Gastrocnemius medialis (tissue), 4 donors: ENCODE data around the gene EVA1B. TPM values are rescaled to one million over a fixed set of nuclear protein-coding genes. Genes with fewer than 3 reads are reported as not detected.

Source experiments
- ATAC-seq, 2 donors: fragments of 150-250 bp; one replicate each; pipeline ENCODE4 v1.9.1; 2016
- DNase-seq, 2 donors: peaks; one replicate each; pipeline ENCODE4 v3.0.0-alpha.2; 2019
- H3K27ac ChIP-seq, 4 donors: fragments of 200-600 bp; sonication (generic); 1 replicate in 1 of 4; 2 replicates in 3 of 4; pipeline ENCODE4 v1.5.1; 2016 to 2018; ENCODE audit warnings: mild to moderate bottlenecking in 2 of 4, moderate library complexity in 1 of 4
- H3K27me3 ChIP-seq, 3 donors: fragments of 200-600 bp; sonication (generic) in 2 of 3; 1 replicate in 1 of 3; 2 replicates in 2 of 3; pipeline versions ENCODE4 v1.5.1 to v1.6.0; 2016 to 2019; ENCODE audit warnings: mild to moderate bottlenecking in 1 of 3, moderate library complexity in 1 of 3
- H3K36me3 ChIP-seq, 2 donors: fragments of 200-600 bp; sonication (generic) in 1 of 2; one replicate each; pipeline ENCODE4 v1.5.1; 2017 to 2018
- H3K4me1 ChIP-seq, 2 donors: fragments of 200-600 bp; sonication (generic) in 1 of 2; one replicate each; pipeline ENCODE4 v1.5.1; 2016 to 2017; ENCODE audit warnings: mild to moderate bottlenecking in 2 of 2
- H3K4me3 ChIP-seq, 4 donors: fragments of 200-600 bp; sonication (generic) in 3 of 4; 1 replicate in 1 of 4; 2 replicates in 3 of 4; pipeline ENCODE4 v1.5.1; 2016 to 2019; ENCODE audit warnings: mild to moderate bottlenecking in 2 of 4
- H3K9me3 ChIP-seq, 3 donors: fragments of 200-600 bp; sonication (generic) in 2 of 3; 1 replicate in 1 of 3; 2 replicates in 2 of 3; pipeline ENCODE4 v1.5.1; 2016 to 2019
- POLR2A ChIP-seq, 2 donors: fragments of 450-650 bp; IDR thresholded peaks; one replicate each; pipeline ENCODE4 v1.6.1; 2017; ENCODE audit warnings: antibody characterized with exemption in 2 of 2, mild to moderate bottlenecking in 2 of 2, moderate library complexity in 2 of 2
- in situ Hi-C, 4 donors: fragments of 200-750 bp; cut with MboI; loops; one replicate each; pipeline versions ENCODE4 v1.15.0 to v1.8.0; 2017; ENCODE audit warnings: low sequenced_read_pairs in 4 of 4
- intact Hi-C: fragments of 100-400 bp; cut with DNase I; formaldehyde crosslinking; loops from one replicate; pipeline ENCODE4 v1.15.1; 2023; ENCODE audit warnings: low total_unique reads
- total RNA-seq, 4 donors: library from RNA; depleted of rRNA; stranded (reverse); fragments of >200 nt; gene quantifications; one replicate each; pipeline versions ENCODE4 v1.1.0 to v1.2.3, GENCODE V29; 2016
- TF ChIP-seq, protein P1 (sequence below), 5 experiments: fragments of 450-650 bp in 3 of 5; fragments of 200-600 bp in 2 of 5; sonication (generic) in 2 of 5; IDR thresholded peaks in 4 of 5; conservative IDR thresholded peaks in 1 of 5; 1 replicate in 4 of 5; 2 replicates in 1 of 5; pipeline ENCODE4 v1.5.1; 2016 to 2019; ENCODE audit warnings: antibody characterized with exemption in 5 of 5, mild to moderate bottlenecking in 3 of 5, moderate library complexity in 3 of 5

EVA1B gene
- total RNA-seq, 4 donors from 2014 or later, result 10.0 to 19.9 (median 14.8) TPM

DNA sequence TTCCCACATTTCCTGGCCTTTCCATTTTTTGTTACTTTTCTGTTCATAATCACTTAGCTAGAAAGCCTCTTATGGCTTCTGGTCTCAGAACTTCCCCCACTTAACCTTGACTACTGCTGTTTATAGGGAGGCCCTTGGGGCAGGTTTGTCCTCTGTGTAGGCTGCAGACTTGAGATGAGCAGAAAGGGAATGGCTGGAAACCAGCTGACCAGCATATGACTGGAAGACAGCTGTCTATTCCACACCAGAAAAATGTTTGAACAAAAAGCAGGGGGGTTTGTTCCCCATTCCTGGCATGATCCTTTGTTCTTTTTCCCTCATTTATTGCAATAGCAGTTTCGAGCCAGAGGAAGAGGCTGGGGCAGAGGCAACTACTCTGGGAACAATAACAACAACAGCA is 22.2 kb downstream of the EVA1B start:
- ATAC-seq (no peak), DNase-seq (no peak)
- intact Hi-C loops (no loop called here), in situ Hi-C loops (loop anchor here in 1 of 4 donors (25.0 kb wide), 1 partner anchor 111 kb away; no protein-coding TSS in a partner anchor)
- Histone ChIP-seq H3K27ac (peak overlapping the region; percentile 75 to 82 (median 79)), H3K36me3 (peaks cover 0 to 76% of the 10 kb centered on the region in 2 donors), H3K9me3 (no peaks in the 10 kb centered on the region), H3K4me3 (no peak overlapping the region), H3K27me3 (no peaks in the 10 kb centered on the region), H3K4me1 (peaks cover 13 to 14% of the 10 kb centered on the region in 2 donors)
- TF ChIP-seq, protein P1, sequence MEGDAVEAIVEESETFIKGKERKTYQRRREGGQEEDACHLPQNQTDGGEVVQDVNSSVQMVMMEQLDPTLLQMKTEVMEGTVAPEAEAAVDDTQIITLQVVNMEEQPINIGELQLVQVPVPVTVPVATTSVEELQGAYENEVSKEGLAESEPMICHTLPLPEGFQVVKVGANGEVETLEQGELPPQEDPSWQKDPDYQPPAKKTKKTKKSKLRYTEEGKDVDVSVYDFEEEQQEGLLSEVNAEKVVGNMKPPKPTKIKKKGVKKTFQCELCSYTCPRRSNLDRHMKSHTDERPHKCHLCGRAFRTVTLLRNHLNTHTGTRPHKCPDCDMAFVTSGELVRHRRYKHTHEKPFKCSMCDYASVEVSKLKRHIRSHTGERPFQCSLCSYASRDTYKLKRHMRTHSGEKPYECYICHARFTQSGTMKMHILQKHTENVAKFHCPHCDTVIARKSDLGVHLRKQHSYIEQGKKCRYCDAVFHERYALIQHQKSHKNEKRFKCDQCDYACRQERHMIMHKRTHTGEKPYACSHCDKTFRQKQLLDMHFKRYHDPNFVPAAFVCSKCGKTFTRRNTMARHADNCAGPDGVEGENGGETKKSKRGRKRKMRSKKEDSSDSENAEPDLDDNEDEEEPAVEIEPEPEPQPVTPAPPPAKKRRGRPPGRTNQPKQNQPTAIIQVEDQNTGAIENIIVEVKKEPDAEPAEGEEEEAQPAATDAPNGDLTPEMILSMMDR (IDR thresholded peaks at IDR 0.05 in 4 of 5, conservative IDR thresholded peaks at IDR 0.05 in 1 of 5), result no peak
- TF ChIP-seq POLR2A (IDR thresholded peaks at IDR 0.05), result no peak

DNA sequence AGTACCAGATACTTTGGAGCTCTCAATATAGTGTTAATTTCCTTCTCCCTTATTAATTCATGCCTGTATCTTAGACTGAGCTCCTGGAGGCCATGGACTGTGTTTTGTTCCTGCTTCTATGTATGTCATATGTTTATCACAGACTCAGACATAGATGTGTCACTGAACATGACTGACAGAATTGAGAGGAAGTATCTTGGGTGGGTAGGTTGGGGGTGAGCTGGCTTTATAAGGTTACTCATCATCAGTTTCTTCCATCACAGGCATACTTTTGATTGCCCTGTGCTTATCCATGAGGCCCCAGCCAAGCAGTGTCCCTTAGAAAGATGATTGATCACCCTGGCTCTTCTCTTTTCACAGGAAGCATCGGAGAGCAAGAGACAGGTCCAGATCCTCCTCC is 22.9 kb downstream of the EVA1B start:
- H3K27ac ChIP-seq, result peak overlapping the region; percentile 75 to 82 (median 79)
- intact Hi-C loops, result no loop called here
- in situ Hi-C loops, result loop anchor here in 1 of 4 donors (25.0 kb wide), 1 partner anchor 112 kb away; no protein-coding TSS in a partner anchor
- H3K36me3 ChIP-seq, result peaks cover 0 to 79% of the 10 kb centered on the region in 2 donors
- no peaks in the 10 kb centered on the region for H3K9me3 ChIP-seq
- peaks cover 6 to 10% of the 10 kb centered on the region in 2 donors for H3K4me1 ChIP-seq
- DNase-seq (no peak), ATAC-seq (no peak)
- H3K27me3 ChIP-seq, result no peaks in the 10 kb centered on the region
- TF ChIP-seq, protein P1 (IDR thresholded peaks at IDR 0.05 in 4 of 5, conservative IDR thresholded peaks at IDR 0.05 in 1 of 5), result no peak
- no peak overlapping the region for H3K4me3 ChIP-seq

DNA sequence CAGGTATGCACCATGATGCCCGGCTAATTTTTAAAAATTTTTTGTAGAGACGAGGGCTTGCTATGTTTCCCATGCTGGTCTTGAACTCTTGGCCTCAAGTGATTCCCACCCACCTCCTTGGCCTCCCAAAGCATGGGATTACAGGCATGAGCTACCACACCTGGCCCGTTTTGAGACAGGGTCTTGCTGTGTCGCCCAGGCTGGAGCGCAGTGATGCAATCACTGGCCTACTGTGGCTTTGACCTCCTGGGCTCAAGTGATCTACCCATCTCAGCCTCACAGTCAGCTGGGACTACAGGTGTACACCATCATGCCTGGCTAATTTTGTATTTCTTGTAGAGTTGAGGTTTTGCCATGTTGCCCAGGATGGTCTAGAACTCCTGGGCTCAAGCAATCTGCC is 24.8 kb downstream of the EVA1B start:
- no peaks in the 10 kb centered on the region for H3K27me3 ChIP-seq
- intact Hi-C loops, result no loop called here
- H3K9me3 ChIP-seq, result no peaks in the 10 kb centered on the region
- peak overlapping the region; percentile 75 to 82 (median 79) for H3K27ac ChIP-seq
- no peak for TF ChIP-seq POLR2A (IDR thresholded peaks at IDR 0.05)
- TF ChIP-seq, protein P1 (IDR thresholded peaks at IDR 0.05 in 4 of 5, conservative IDR thresholded peaks at IDR 0.05 in 1 of 5), result no peak
- H3K4me1 ChIP-seq, result peaks cover 6 to 28% of the 10 kb centered on the region in 2 donors
- in situ Hi-C loops, result loop anchor here in 1 of 4 donors (25.0 kb wide), 1 partner anchor 111 kb away; no protein-coding TSS in a partner anchor
- peaks cover 0 to 81% of the 10 kb centered on the region in 2 donors for H3K36me3 ChIP-seq
- H3K4me3 ChIP-seq, result no peak overlapping the region
- ATAC-seq, result no peak
- DNase-seq, result no peak

DNA sequence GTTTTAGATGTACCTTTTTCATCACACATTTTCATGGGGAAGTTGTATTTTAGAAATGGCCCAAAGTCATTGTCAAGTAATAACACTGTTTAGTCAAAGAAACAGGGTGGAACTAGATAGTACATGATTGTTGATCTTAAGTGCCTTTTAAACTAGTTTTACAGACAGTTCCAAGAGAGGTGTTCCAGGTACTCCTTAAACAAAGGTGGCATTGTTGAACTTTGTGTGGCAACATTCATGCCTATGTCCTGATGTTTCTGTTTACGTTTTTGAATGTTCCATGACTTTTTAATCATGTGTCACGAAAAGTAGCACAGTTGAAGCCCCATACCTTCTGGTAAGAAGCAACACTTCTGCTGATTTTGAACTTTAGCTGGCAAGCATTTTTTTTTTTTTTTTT is 26.4 kb downstream of the EVA1B start:
- no peak overlapping the region for H3K4me3 ChIP-seq
- peaks cover 0 to 78% of the 10 kb centered on the region in 2 donors for H3K36me3 ChIP-seq
- intact Hi-C loops, result no loop called here
- in situ Hi-C loops, result loop anchor here in 1 of 4 donors (25.0 kb wide), 1 partner anchor 110 kb away; no protein-coding TSS in a partner anchor
- TF ChIP-seq, protein P1 (IDR thresholded peaks at IDR 0.05 in 4 of 5, conservative IDR thresholded peaks at IDR 0.05 in 1 of 5), result no peak
- TF ChIP-seq POLR2A (IDR thresholded peaks at IDR 0.05), result no peak
- H3K27me3 ChIP-seq, result no peaks in the 10 kb centered on the region
- no peaks in the 10 kb centered on the region for H3K9me3 ChIP-seq
- H3K4me1 ChIP-seq, result peaks cover 6 to 28% of the 10 kb centered on the region in 2 donors
- H3K27ac ChIP-seq, result peak overlapping the region; percentile 9 to 80 (median 70)
- DNase-seq (no peak), ATAC-seq (no peak)
